HG03025 (cell line): ENCODE results near the gene SLMAP.

Experiments
- ATAC-seq: cut with Tn5 transposase; IDR thresholded peaks from one replicate; pipeline ENCODE4 v1.9.1; 2021; ENCODE audit warnings: mild to moderate bottlenecking, moderate library complexity; ENCODE audit not compliant: unreplicated experiment, low FRiP score

SLMAP gene

GRCh38 chr3:57978316-57978715 is 222.2 kb downstream of the SLMAP start:
- no peak for ATAC-seq
